ENCODE results near the gene SDS. TPM values are rescaled to one million over a fixed set of nuclear protein-coding genes. Genes with fewer than 3 reads are reported as not detected.

Gene SDS
- total and polyA plus RNA-seq, 4 donors = 0.65 to 433 (median 77.9) TPM

GRCh38 chr12:113418213-113418879 lies 14.7 kb upstream of the SDS start:
- WGBS = 16% methylated on average over 13 of the region's 13 CpGs
- Histone ChIP-seq H3K4me1 (ENCODE audit: control insufficient read depth in 4 of 4, insufficient read depth in 4 of 4, low read length in 3 of 4) (peaks cover 4 to 79% (median 54%) of the 10 kb centered on the region in 4 donors), H3K9ac (ENCODE audit: low read depth in 1 of 2, low read length in 2 of 2) (peak overlapping the region; percentile 15 to 75), H3K9me3 (ENCODE audit: control insufficient read depth in 4 of 4, low read length in 3 of 4) (no peaks in the 10 kb centered on the region), H3K27ac (ENCODE audit: low read depth in 1 of 2, low read length in 2 of 2) (peak overlapping the region; percentile 86 to 89), H3K27me3 (ENCODE audit: control insufficient read depth in 4 of 4, insufficient read depth in 4 of 4, low read length in 3 of 4) (no peaks in the 10 kb centered on the region), H3K4me3 (ENCODE audit: low read depth in 1 of 3, low read length in 3 of 3) (no peak overlapping the region), H3K36me3 (ENCODE audit: control insufficient read depth in 4 of 4, insufficient read depth in 3 of 4, low read depth in 1 of 4, low read length in 3 of 4) (no peaks in the 10 kb centered on the region)
- TF ChIP-seq SP1 (IDR thresholded peaks at IDR 0.05) (peak; percentile 99), FOXA2 (IDR thresholded peaks at IDR 0.05) (no peak), RAD21 (IDR thresholded peaks at IDR 0.05) (peak; percentile 44 to 54), REST (IDR thresholded peaks at IDR 0.05) (peak; percentile 62), HNF4G (IDR thresholded peaks at IDR 0.05) (no peak), MAX (IDR thresholded peaks at IDR 0.05) (peak; percentile 97), NR2F2 (IDR thresholded peaks at IDR 0.05) (peak; percentile 84), FOXA1 (IDR thresholded peaks at IDR 0.05) (peak; percentile 76), RXRA (IDR thresholded peaks at IDR 0.05) (peak; percentile 99 to 100), ZBTB33 (IDR thresholded peaks at IDR 0.05) (peak; percentile 94), TAF1 (conservative IDR thresholded peaks at IDR 0.05) (peak; percentile 69), ATF3 (IDR thresholded peaks at IDR 0.05) (peak; percentile 85), GABPA (IDR thresholded peaks at IDR 0.05 in 1 of 2, conservative IDR thresholded peaks at IDR 0.05 in 1 of 2) (peak in 1 of 2 donors; percentile 78), JUND (IDR thresholded peaks at IDR 0.05) (peak; percentile 46 to 88), YY1 (IDR thresholded peaks at IDR 0.05) (peak; percentile 67), CTCF (IDR thresholded peaks at IDR 0.05; ENCODE audit: low read depth, low read length, missing input control) (no peak), EGR1 (IDR thresholded peaks at IDR 0.05; ENCODE audit: low read depth in 2 of 2) (peak; percentile 55 to 87), HNF4A (conservative IDR thresholded peaks at IDR 0.05) (peak; percentile 82 to 87)
- peak; percentile 79 for DNase-seq (ENCODE audit: low spot score)
